Keratinocyte (primary cell): Measurements from ENCODE around the gene ERFE. TPM values are rescaled to one million over a fixed set of nuclear protein-coding genes. Genes with fewer than 3 reads are reported as not detected.

Experiments used
- DNase-seq: peaks from one replicate; pipeline ENCODE4 v3.0.0-alpha.2; 2011; ENCODE audit warnings: low read depth, missing footprints, low spot score
- FAIRE-seq: peaks from 2 replicates; lab custom pipeline; 2011; peaks lifted over from hg19 to GRCh38; lab: Jason Lieb, UNC
- H2AFZ ChIP-seq: 2 replicates; pipeline ENCODE4 v1.6.0; 2012; ENCODE audit warnings: low read length, control low read depth, inconsistent platforms; ENCODE audit not compliant: control insufficient read depth
- H3K27ac ChIP-seq: 2 replicates; pipeline ENCODE4 v1.5.1; 2011; ENCODE audit warnings: low read length; ENCODE audit not compliant: control insufficient read depth, insufficient read depth
- H3K27me3 ChIP-seq: 3 replicates; pipeline ENCODE4 v1.6.0; 2011; ENCODE audit warnings: low read length; ENCODE audit not compliant: control insufficient read depth, insufficient read depth; ENCODE audit errors: extremely low read depth
- H3K36me3 ChIP-seq, 2 experiments: 2 replicates in 1 of 2; 3 replicates in 1 of 2; pipeline ENCODE4 v1.5.1; 2011; ENCODE audit warnings: low read length in 2 of 2, mild to moderate bottlenecking in 1 of 2; ENCODE audit not compliant: control insufficient read depth in 2 of 2, insufficient read depth in 2 of 2; ENCODE audit errors: extremely low read depth in 1 of 2
- H3K4me1 ChIP-seq: 3 replicates; pipeline ENCODE4 v1.5.1; 2011; ENCODE audit warnings: low read length; ENCODE audit not compliant: control insufficient read depth, insufficient read depth; ENCODE audit errors: extremely low read depth
- H3K4me2 ChIP-seq: 3 replicates; pipeline ENCODE4 v1.6.0; 2011; ENCODE audit warnings: low read depth, low read length; ENCODE audit not compliant: control insufficient read depth, insufficient read depth; ENCODE audit errors: extremely low read depth
- H3K4me3 ChIP-seq, 3 experiments: fragments of 200-600 bp in 1 of 3; sonication (generic) in 1 of 3; 2 replicates in 2 of 3; 3 replicates in 1 of 3; pipeline ENCODE4 v1.5.1; 2011 to 2016; ENCODE audit warnings: low read length in 3 of 3, mild to moderate bottlenecking in 3 of 3, control low read depth in 2 of 3, inconsistent platforms in 1 of 3, low read depth in 1 of 3, mixed read lengths in 1 of 3, mixed run types in 1 of 3, moderate library complexity in 1 of 3; ENCODE audit not compliant: control insufficient read depth in 2 of 3, insufficient read depth in 2 of 3; ENCODE audit errors: extremely low read depth in 1 of 3
- H3K79me2 ChIP-seq: 2 replicates; pipeline ENCODE4 v1.6.0; 2012; ENCODE audit warnings: low read length; ENCODE audit not compliant: control insufficient read depth, insufficient read depth
- H3K9ac ChIP-seq: 3 replicates; pipeline ENCODE4 v1.6.0; 2011; ENCODE audit warnings: low read length; ENCODE audit not compliant: control insufficient read depth, insufficient read depth; ENCODE audit errors: extremely low read depth
- H3K9me1 ChIP-seq: 3 replicates; pipeline ENCODE4 v1.6.0; 2011; ENCODE audit warnings: low read length; ENCODE audit not compliant: control insufficient read depth, insufficient read depth; ENCODE audit errors: extremely low read depth
- H3K9me3 ChIP-seq: 2 replicates; pipeline ENCODE4 v1.5.1; 2012; ENCODE audit warnings: low read depth, low read length; ENCODE audit not compliant: control insufficient read depth
- H4K20me1 ChIP-seq: 3 replicates; pipeline ENCODE4 v1.6.0; 2011; ENCODE audit warnings: low read length; ENCODE audit not compliant: control insufficient read depth, insufficient read depth; ENCODE audit errors: extremely low read depth
- CTCF ChIP-seq, 3 experiments: IDR thresholded peaks in 1 of 3; conservative IDR thresholded peaks in 1 of 3; optimal IDR thresholded peaks in 1 of 3; 2 replicates in 2 of 3; 3 replicates in 1 of 3; pipeline versions ENCODE3 to v1.5.1; 2011; ENCODE audit warnings: low read length in 3 of 3, mild to moderate bottlenecking in 3 of 3, moderate library complexity in 2 of 3, control low read depth in 1 of 3, inconsistent platforms in 1 of 3; ENCODE audit not compliant: insufficient read depth in 2 of 3; ENCODE audit errors: extremely low read depth in 1 of 3
- EZH2 ChIP-seq: IDR thresholded peaks from one replicate; pipeline ENCODE4 v1.6.1; 2012; ENCODE audit warnings: inconsistent platforms, mild to moderate bottlenecking, low read length, moderate library complexity
- dilution Hi-C: fragments of 300-500 bp; cut with MboI; formaldehyde crosslinking; loops from one replicate; pipeline ENCODE4 v1.7.0; 2020; ENCODE audit warnings: low sequenced_read_pairs; ENCODE audit not compliant: extremely low pct_ligation_motif_present
- polyA plus RNA-seq, 5 experiments: library from polyadenylated mRNA; depleted of rRNA in 3 of 5; stranded (reverse) in 3 of 5; stranded (forward) in 1 of 5; unstranded in 1 of 5; fragments of >200 nt; gene quantifications; 1 replicate in 1 of 5; 2 replicates in 3 of 5; 3 replicates in 1 of 5; pipeline versions ENCODE4 v1.2.1 to v1.2.3, GENCODE V29; 2011 to 2012; ENCODE audit warnings: missing spikeins in 2 of 5, low read depth in 1 of 5, low replicate concordance in 1 of 5

The ERFE gene
- polyA plus RNA-seq, 1 donor (not counting 4 experiments of a cell fraction or from before 2014, with no cell fraction given) = 0.14 TPM

GRCh38 chr2:238142382-238143205, 16.2 kb upstream of the ERFE start:
- TF ChIP-seq CTCF (optimal IDR thresholded peaks at IDR 0.05 in 1 of 3, IDR thresholded peaks at IDR 0.05 in 1 of 3, conservative IDR thresholded peaks at IDR 0.05 in 1 of 3; ENCODE audit: extremely low read depth in 1 of 3, insufficient read depth in 2 of 3, low read length in 3 of 3) (no peak), EZH2 (no peak)
- Histone ChIP-seq H3K9ac (peak overlapping the region; percentile 35), H3K27ac (no peak overlapping the region), H3K9me1 (no peaks in the 10 kb centered on the region), H3K4me2 (peak overlapping the region; percentile 64), H3K36me3 (no peaks in the 10 kb centered on the region), H3K9me3 (no peaks in the 10 kb centered on the region), H4K20me1 (no peaks in the 10 kb centered on the region), H3K27me3 (no peaks in the 10 kb centered on the region), H3K79me2 (no peaks in the 10 kb centered on the region), H3K4me1 (peaks cover 30% of the 10 kb centered on the region), H3K4me3 (no peak overlapping the region), H2AFZ (no peak overlapping the region)
- DNase-seq (peak; percentile 54), FAIRE-seq (no peak)
- dilution Hi-C loops = no loop called here

DNA sequence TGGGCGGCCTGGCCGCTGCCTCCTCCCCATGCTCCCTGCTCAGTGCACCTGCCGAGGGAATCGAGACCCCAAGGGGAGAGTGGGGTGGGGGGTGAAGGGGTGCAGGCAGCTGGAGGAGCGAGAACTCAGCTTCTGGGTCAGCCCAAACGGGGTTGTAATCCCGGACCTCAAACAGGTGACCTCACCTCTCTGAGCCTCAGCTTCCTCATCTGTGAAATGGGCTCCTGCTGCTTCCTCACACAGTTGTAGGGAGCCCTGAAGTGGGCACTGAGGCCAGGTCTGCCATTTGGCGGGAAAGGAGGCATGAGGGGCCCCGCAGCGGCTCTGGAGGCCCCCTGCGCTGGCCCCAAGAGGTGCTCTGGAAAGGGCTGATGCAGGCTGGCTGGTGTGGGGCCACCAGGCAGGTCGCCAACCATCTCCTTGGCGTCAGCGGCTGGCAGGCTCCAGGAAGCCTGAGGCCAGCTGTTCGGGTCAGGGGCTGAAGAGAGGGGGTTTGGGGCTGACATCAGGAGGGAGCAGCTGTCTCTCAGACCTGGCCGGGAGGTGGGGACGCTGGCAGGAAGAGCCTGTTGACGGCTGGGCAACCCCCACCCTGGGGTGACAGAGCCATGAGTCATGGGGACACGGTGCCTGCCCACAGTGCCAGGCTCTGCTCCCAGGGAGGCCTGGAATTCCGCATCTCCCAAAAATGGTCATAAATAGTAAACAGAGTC, 15.4 kb upstream of the ERFE start:
- FAIRE-seq (no peak), DNase-seq (peak; percentile 26)
- H3K9ac ChIP-seq = no peak overlapping the region
- H3K9me1 ChIP-seq = no peaks in the 10 kb centered on the region
- no peaks in the 10 kb centered on the region for H3K79me2 ChIP-seq
- no peaks in the 10 kb centered on the region for H3K27me3 ChIP-seq
- no peaks in the 10 kb centered on the region for H3K36me3 ChIP-seq
- peaks cover 30% of the 10 kb centered on the region for H3K4me1 ChIP-seq
- no peaks in the 10 kb centered on the region for H3K9me3 ChIP-seq
- no peak for TF ChIP-seq CTCF (optimal IDR thresholded peaks at IDR 0.05 in 1 of 3, IDR thresholded peaks at IDR 0.05 in 1 of 3, conservative IDR thresholded peaks at IDR 0.05 in 1 of 3; ENCODE audit: extremely low read depth in 1 of 3, insufficient read depth in 2 of 3, low read length in 3 of 3)
- no peak for TF ChIP-seq EZH2
- H4K20me1 ChIP-seq = no peaks in the 10 kb centered on the region
- dilution Hi-C loops = no loop called here
- H3K4me3 ChIP-seq = no peak overlapping the region
- H3K4me2 ChIP-seq = no peak overlapping the region
- no peak overlapping the region for H2AFZ ChIP-seq
- no peak overlapping the region for H3K27ac ChIP-seq
